Activated CD8-positive, alpha-beta memory T cell treated with anti-CD3 and anti-CD28 coated beads for 4 hours (primary cell): ENCODE data around the gene FAM20B.
A peak's percentile ranks its signal among the peaks of the same experiment; 100 is the strongest.

Source experiments
- DNase-seq, 2 donors: peaks; one replicate each; pipeline ENCODE4 v3.0.0-alpha.2; 2020; ENCODE audit warnings: low read depth in 2 of 2

Gene FAM20B

DNA sequence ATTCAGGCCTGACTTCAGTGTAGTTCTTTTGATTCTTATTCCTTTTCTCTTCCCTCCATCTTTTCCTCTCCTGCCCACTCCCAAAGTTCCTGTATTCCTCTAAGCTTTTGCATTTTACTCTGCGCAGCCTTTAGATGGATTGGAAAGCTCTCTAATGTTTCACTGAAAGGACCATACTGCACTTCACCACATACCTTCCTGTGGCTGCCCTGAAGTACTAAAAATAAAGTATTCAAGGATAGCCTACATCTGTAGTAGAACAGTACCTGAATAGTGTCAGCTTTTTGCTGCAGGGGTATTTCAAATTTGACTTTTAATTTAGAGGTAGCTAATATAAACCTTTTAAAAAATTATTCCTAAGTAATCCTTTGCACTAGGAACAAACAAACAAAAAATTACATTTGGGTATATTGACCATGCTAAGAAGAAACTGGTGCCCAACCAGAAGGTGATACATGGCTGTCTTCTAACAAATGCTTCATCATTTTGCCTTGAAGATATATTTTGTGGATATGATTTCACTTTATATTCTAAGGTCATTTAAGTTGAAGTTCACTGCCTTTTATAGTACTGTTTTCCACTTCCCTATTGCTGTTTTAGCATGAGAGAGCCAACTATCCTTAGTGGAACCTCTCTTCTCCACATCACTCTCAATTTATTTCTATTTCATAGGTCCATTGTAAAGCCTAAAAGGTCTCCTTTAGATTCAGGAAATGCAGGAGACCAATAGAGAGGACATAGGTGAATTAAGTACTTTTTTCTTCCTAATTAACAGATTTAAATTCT, 22.8 kb downstream of the FAM20B start:
- no peak for DNase-seq

DNA sequence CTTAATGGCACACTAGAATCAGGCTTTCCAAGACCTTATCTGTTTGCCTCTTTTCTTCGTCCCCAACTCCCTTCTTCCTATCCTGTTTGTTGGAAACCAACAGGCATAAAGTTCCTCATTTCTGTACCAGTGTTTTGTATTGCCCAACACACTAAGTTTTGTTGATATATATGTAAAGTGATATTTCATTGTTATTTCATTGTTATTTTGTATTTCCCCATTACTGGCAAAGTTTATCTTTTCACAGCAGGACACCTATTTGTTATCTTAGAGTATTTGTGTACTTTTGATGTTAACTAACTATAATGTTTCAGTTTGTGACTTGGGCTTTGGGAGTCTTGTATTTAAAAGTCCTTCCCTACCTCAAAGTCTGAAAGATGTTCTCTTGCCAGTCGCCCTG, 27.1 kb downstream of the FAM20B start:
- no peak for DNase-seq

DNA sequence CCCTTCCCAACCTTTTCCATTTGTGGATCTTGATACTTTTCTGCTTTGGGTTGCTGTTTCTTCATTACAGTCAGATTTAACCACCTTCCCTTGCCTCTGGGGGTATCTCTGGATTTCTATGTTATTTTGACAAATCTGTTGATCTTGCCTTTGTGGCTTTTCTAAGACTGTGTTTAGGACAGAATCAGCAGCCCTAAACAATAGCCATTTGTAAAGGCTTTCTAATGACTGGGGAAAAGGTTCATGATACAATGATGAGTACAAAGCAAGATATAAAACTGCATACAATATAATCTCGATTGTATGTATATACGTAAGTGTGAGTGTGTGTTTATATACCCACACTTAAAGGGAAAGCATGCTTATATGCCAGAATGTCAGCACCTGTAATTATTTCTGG, 27.8 kb downstream of the FAM20B start:
- no peak for DNase-seq

DNA sequence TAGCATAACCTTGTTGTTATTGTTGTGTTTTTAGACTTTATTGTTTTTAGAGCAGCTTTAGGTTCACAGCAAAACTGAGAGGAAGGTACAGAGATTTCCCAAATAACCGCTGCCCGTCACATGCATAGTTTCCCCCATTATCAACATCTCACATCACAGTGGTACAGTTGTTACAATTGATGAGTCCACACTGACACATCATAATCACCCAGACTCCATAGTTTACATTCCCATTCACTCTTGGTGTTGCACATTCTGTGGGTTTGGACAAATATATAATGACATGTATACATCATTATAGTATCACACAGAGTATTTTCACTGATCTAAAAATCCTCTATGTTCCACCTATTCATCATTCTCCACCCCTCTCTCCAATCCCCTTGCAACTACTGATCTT, 30.2 kb downstream of the FAM20B start:
- DNase-seq: no peak

DNA sequence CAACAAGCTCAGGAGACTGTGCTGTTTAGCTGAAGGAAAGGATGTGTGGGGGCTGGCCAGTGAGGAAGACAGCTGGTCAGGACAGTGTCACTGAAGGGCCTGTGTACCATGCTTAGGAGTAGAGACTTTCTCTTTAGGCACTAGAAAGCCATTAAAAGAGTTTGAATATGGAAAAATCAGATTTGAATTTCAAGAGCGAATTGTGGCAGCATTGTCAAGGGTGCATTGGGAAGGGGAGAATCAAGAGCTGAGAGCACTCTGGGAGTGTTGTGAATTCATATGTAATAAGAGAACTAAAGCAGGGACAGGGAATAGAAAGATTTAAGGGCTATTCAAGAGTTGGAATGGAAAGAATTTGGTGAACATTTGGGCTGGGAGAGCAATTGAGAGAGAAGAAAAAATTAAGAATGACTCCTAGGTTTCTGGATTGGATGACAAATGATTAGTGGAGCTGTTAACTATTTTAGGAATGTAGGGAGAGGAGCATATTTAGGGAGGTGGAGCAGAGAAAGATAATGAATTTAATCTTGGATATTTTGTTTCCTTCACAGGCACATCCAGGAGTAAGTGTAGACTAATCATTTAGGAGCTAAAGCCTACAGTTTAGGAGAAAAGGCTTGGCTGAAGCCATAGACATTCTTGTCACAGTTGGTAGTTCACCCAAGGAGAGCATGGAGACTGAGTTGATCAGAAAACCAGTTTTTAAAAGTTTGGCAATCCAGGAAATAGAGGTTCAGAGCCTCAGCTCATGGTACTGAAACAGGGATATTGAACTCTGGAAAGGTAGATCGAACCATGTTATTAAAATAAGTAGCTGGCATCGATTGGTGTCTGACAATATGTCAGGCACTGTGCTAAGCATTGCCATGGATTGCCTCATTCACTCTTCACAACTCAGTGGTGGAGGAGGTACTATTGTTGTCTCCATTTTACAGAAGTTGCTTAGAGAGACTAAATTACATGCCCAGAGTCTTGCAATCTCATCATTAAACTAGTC, 33.1 kb downstream of the FAM20B start:
- DNase-seq: no peak

DNA sequence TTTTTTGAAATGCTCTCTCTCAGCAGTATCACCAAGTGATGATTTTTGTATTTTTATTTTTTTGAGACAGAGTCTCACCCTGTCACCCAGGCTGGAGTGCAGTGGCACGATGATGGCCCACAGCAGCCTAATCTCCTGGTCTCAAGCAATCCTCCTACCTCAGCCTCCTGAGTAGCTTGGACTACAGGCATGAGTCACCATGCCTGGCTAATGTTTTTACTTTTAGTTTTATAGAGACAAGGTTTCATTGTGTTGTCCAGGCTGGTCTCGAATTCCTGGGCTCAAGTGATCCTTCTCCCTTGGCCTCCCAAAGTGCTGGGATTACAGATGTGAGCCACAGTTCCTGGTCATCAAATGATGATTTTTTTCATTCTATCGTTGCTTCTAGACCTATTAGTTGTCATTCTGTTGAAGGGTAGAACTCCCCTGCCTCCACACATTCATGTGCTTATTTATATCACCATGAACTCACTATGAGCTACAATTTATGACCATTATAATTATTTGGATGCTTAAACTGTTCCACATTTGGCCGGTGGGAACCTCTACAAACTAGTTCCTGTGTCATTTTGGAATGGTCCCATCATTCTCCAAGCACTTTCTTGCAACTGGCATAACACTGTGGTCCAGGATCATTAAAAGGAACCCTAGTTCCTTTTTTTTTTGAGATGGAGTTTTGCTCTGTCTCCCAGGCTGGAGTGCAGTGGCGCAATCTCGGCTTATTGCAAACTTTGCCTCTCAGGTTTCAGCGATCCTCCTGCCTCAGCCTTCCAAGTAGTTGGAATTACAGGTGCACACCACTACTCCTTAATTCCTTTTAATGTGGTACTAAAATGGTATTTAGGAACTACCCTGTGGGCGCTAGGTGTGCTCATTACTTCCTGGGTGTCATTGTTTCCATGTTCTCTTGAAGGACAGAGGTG, 35.9 kb downstream of the FAM20B start:
- no peak for DNase-seq

DNA sequence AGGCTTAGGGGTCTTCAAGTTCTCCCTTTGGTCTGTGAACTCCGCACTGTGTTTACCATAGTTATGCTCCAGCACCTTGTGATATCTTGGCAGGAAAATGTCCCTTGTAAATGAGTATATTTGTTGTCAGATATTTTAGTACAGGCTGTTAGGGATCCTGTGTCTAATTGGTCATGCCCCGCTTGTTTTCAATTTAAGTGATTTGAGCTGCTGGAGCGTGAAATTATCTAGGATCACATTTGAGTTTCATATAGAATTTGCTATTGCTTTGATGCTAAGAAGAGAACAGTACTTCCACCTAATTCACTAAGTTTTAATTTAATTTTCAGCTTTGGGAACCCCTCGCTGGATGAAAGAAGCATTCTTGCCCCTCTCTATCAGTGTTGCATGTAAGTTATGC, 40.8 kb downstream of the FAM20B start:
- DNase-seq: no peak

DNA sequence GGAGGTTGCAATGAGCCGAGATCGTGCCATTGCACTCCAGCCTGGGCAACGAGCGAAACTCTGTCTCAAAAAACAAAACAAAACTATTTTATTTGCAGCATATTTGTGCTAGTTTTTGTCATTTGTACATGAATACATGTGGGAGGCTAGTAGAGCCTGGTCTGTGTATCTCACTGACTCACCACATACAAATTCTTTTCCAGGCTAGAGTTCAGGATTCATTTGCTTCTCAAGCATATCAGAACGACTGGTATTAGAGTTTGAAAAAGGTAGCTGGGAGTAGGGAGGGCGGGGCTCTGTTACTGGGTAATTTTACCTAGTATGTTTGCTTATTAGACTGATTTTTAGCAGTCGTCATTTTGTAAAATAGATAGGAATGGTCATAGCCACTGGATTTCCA, 51.7 kb downstream of the FAM20B start:
- no peak for DNase-seq

DNA sequence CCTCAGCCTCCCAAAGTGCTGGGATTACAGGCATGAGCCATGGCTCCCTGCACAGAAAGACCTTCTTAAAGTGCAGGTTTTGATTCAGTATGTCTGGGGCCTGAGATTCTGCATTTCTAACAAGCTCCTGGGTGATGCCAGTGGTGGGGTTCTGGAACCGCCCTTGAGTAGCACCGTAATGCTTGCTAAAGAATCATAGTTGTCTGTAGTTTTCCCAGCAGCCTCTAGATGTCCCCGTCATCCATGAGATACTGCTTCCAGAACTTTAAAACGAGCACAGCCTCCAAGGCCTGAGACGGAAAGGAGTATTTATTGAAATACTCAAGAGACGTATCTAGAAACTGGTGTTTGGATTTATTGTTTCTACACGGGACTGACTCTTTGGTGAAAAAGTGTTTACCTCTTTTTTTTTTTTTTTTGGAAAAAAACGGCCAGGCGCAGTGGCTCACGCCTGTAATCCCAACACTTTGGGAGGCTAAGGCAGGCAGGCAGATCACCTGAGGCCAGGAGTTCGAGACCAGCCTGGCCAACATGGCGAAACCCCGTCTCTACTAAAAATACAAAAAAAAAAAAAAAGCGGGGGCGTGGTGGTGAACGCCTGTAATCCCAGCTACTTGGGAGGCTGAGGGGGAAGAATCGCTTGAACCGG, 53.5 kb downstream of the FAM20B start:
- no peak for DNase-seq

DNA sequence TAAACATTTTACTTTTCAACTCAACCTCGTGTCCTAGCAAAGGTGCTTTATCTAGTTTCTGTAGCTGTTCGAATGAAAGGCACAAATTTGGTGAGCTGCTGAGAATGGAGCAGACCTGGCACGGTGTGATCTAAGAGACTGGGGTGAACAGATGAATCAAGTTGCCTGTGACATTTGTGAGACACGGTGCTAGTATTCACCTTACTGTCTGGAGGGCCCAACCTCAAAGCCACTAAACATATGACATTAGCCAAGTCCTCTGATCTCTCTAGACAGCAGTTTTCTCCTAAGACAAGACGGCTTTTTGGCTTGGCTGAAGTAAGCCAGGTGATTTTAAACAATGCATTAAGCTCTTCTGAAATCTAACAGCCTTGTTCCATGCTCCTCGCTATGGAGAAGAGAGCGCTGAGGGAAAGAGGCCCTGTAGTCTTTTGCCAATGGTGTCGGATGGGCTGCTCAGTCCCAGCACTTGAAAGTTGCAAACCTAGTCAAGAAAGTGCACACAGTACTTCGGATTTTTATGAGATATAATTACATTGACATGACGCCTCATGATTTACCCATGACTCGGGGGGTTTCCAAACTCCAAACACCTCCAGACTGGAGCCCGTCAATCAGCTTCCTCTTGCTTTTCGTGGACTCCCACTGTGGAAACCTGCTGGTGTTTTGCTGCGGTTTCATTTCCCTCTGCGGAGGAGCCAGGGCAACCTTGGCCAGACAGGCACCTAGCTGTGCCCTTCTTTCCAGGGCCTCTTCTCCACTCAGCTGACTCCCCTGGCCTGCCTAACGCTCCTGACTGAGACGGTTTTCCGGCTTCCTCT, 55.4 kb downstream of the FAM20B start:
- no peak for DNase-seq

DNA sequence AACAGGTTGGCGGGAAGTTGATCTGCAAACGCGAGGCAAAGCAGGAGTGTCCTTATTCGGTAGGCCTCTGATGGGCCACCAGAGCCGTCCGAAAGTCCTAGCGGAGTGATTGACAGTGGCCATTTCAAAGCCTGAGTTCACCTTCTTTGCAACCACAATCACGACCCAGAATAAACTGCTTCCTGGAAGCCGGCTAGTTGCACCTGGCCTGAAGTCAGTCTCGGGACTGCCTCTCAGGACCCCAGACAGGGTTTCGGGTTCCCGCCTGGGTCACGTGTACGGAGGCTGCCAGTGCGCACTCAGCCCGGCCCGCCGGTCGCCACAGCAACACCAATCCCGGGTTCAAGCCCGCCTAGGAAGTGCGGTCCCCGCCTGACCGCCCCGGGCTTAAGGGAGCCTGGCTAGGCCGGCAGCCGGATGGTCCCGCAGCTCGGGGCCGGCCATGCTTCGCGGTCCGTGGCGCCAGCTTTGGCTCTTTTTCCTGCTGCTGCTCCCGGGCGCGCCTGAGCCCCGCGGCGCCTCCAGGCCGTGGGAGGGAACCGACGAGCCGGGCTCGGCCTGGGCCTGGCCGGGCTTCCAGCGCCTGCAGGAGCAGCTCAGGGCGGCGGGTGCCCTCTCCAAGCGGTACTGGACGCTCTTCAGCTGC, 56.1 kb downstream of the FAM20B start, which contains the start of gene TOR3A:
Gene TOR3A, plus strand, starts transcription at position 384 of the 646 bp plus-strand sequence. Its CDS starts 59 bp downstream, at position 443.
- peak; percentile 55 to 57 for DNase-seq

DNA sequence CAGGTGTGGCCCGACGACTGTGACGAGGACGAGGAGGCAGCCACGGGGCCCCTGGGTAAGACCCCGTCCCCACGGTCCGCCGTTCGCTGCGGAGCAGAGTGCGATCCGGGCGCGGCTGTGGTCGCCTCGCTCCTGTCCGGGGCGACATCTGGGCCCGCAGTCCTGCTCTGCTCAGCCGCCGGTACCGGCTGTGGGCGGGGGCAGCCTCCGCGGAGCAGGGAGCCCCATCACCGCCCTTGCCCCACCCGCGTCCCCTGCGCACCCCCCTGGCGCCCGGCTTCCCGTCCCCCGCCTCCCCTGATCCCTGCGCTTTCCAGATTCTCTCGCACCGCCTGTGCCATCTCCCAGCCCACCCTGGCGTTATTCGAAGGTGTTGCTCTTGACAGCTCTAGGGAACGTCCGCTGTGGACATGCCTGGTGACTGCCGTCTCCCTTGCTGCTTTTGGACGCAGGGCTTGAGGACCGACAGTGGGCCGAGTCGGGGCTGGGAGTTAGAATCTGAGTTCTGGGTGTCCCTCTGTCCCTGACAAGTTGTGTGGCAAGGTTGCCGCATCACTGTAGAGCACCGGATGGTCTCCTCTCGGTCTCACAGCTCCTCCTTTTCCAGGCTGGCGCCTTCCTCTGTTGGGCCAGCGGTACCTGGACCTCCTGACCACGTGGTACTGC, 56.8 kb downstream of the FAM20B start:
- DNase-seq: no peak

DNA sequence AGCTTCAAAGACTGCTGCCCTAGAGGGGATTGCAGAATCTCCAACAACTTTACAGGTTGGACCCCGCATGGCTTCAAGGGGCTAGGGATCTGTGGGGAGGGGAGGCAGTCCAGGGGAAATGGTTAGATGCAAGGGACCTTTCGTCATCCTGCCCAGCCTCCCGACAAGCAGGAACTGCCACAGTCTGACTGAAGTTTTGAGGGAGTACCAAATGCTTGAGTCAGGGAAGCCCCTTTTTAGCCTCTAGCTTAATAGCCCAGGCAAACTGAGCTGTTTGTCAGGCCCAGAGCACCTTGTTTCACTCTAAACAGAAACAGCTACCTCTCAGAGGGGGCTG, 57.3 kb downstream of the FAM20B start:
- DNase-seq: no peak

DNA sequence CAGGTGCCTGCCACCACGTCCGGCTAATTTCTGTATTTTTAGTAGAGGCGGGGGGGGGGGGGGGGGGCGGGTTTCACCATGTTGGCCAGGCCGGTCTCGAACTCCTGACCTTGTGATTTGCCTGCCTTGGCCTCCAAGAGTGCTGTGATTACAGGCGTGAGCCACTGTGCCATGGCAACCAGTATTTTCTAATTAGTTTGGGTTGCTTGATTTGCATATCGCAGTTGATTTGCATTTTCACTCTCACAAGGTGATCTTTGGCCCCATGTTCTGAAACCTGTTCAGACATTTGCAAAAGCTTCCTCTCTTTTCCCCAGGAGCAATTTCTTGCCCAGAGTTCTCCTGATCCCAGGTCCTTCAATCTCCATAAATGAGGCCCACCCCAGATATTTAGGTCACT, 57.8 kb downstream of the FAM20B start:
- no peak for DNase-seq

DNA sequence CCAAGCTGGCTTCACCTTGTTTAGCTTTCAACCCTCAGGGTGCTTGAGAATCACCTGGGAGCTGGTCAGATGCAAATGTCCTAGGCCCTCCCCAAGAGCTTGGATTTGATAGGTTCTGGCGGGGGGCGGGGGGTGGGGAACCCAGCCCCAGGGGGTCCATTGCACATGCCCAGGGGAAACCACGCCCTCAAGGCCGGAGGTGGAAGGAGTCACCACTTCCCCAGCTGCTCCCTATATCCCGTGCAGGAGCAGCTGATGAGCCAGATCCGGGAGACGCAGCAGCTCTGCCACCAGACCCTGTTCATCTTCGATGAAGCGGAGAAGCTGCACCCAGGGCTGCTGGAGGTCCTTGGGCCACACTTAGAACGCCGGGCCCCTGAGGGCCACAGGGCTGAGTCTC, 62.0 kb downstream of the FAM20B start:
- DNase-seq: no peak

DNA sequence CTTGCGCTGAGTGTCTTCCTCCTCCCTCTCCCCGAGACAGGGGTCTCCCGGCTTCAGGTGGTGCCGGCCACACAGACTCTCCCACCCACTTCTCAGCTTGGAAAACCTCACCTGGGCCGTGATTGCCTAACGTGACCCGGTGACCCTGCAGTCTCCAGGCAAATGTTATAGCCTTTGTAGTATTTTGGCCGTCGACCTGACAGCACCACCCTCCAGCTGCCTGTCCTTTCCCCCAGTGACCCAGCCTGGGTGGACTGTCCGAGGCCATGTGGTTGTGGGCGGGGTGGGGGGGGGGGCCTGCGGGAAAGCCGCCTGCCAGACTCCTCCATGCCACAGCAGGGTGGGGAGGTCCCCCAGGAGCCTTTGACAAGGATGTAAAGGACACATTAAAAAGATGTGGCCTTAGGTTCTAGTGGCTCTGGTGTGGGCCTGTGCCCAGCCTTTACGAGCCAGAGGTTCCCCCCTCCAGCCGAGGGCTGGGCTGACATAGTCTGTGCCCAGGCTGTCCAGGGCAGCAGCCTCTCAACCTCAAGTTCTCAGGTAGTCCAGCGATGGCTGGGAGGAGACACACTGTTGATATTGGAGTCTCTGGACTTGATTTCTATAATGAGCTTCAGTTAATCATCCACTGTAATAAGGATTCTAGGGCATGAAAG, 64.3 kb downstream of the FAM20B start:
- DNase-seq: no peak

DNA sequence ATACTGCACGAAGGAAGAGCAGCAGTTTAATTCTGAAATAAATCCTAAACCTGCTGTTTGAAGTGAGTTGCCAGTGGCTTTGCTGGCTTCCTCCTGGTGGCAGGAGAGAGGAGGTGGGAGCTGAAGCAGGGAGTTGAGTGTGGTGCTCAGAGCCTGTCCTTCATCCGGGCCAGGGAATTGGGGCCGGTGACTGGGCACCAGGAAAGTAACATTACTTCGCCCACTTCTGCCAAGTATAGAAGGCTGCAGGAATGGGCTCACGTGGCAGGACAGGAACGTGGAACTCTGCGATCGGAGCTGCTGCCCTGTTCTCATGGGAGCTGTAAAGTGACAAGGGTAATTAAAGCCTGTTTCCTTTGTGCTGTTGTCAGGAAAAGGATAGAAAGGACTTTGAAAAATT, 64.8 kb downstream of the FAM20B start:
- no peak for DNase-seq

DNA sequence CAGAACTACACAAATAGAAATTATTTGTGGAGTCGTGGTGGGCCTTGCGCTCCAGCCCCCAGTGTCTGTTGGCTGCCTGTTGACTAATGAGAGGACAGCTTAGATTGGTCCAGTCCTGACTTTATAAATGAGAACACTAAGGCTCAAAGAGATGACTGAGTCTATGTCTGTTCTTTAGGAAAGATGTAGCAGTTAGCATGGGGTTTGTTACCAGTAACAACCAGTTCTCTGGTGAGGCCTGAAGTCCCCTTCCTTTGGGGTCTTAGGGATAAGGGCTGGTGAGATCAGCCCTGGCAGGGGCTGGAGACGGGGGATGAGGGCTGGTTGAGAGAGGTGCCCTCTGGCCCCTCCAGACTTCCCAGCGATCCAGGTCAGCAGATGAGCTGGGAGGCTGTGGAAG, 65.2 kb downstream of the FAM20B start:
- DNase-seq: no peak

DNA sequence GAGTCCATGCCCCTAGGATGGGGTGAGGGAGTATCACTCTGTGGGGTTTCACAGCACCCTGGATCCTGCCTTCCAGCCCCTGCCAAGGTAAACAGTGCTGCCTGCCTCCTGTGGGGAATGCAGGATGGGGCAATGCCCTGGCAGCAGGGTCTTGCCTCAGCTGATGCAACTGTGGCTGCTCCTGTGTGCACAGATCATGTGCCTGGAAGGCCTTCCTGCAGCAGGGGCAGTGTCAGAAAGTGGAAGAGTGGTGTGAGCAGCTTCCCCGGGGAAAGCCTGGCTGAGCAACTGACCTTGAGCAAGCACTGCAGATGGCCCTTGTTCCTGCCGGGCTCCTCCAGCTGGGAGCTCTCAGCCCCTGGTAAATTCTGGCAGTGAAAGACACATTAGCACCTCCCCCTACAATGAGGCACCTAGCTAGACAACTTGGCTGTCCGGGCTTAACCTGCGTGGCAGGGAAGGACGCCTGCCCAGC, 66.0 kb downstream of the FAM20B start:
- DNase-seq: no peak
